Mucosa of descending colon (tissue), 3 donors: ENCODE data around the gene TLL2. TPM values are rescaled to one million over a fixed set of nuclear protein-coding genes. Genes with fewer than 3 reads are reported as not detected.
A peak's percentile ranks its signal among the peaks of the same experiment; 100 is the strongest.

Experiments
- ATAC-seq: fragments of 200-7000 bp; cut with Tn5 transposase; one replicate; pipeline ENCODE4 v1.9.1; 2020; ENCODE audit warnings: mild to moderate bottlenecking, moderate library complexity
- DNase-seq, 3 donors: peaks; one replicate each; pipeline ENCODE4 v3.0.0-alpha.2; 2020
- H3K36me3 ChIP-seq: fragments of 200-600 bp; one replicate; pipeline ENCODE4 v1.8.0; 2021; ENCODE audit warnings: low read depth, mild to moderate bottlenecking
- H3K4me1 ChIP-seq: fragments of 200-600 bp; one replicate; pipeline ENCODE4 v1.8.0; 2021; ENCODE audit warnings: low read depth, mild to moderate bottlenecking
- H3K4me3 ChIP-seq: fragments of 200-600 bp; one replicate; pipeline ENCODE4 v1.8.0; 2021; ENCODE audit warnings: mild to moderate bottlenecking
- H3K9me3 ChIP-seq: fragments of 200-600 bp; one replicate; pipeline ENCODE4 v1.8.0; 2021; ENCODE audit warnings: mild to moderate bottlenecking
- CTCF ChIP-seq: fragments of 200-600 bp; IDR thresholded peaks from one replicate; pipeline ENCODE4 v1.8.0; 2022; ENCODE audit warnings: antibody characterized with exemption, mild to moderate bottlenecking
- intact Hi-C, 2 donors: fragments of 100-400 bp; cut with DNase I in 1 of 2; cut with micrococcal nuclease in 1 of 2; formaldehyde crosslinking; loops; one replicate each; pipeline versions ENCODE4 v1.11.0 to v1.11.1; 2022; cut with DNase I, micrococcal nuclease
- long read RNA-seq, 2 donors: library from polyadenylated mRNA; unstranded; transcript quantifications; one replicate each; pipeline ENCODE4 v2.0.0, GENCODE V29; 2019 to 2021
- total RNA-seq, 3 donors: library from RNA; stranded (reverse); fragmentation: NEBNext Ultra II Directional in 2 of 3; extraction: Animal tissue kit (Norgen Biotek cat#: 25700) in 2 of 3; gene quantifications; one replicate each; pipeline versions ENCODE4 v1.2.1 to v1.2.4, GENCODE V29; 2021 to 2023
- donor health status: DM: no; HTN: no; CAD: no; lungs with moderate emphysema.
- donor health status: DM: no; HTN: no; CAD: no.
- donor health status: DM: no; HTN: yes; CAD: no.

Gene TLL2
- under 1 TPM; 0.17 to 0.70 (median 0.65) TPM for total RNA-seq
- long read RNA-seq, donor 1, result 0 reads
- long read RNA-seq, donor 2, result 0 reads

DNA sequence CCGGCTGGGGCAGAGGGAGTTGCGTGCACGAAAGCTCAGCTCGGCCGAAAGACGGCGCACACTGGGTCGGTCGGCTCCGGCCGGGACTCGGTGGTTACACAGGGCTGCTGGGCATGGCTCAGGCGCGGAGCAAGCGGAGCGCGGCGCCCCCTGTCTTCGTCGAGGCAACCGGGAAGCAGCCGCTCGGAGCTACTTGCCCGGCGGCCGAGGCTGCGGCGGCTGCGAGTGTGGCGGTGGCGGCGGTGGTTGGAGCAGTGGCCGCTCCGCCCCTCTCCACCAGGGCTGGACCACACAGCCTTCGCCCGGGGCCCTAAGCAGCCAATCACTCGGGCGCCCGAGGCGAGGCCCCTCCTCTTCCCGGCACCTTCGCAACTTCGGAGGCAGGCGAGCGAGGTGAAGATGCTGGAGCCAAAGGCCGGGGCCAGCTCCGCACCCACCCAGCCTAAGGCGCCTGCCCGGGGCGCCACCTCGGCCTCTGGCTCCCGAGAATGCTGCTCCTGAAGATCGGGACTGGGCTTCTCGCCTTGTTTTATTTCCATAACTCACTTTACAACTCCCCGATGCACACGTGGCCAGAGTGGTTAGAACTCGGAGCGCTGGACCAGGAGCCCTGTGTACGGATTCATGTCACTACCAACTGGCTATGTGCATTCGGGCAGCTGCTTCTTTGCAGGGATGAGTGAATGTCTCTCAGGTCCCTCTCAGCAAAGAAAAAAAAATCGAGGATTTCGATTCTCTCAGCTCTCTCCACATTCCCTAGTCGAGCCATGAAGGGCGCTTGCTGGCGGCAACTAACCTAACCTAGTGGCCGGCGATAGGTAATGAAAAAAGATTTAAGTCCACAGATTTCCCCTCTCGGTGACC is at the start of gene TLL2:
TSS of gene TLL2 (minus strand) at position 229 of the 864 bp plus-strand sequence. CDS start 241 bp downstream, outside the sequence.
- peak; percentile 95 for ATAC-seq
- peak; percentile 69 for TF ChIP-seq CTCF
- Histone ChIP-seq H3K36me3 (no peaks in the 10 kb centered on the region), H3K4me1 (peaks cover 24% of the 10 kb centered on the region), H3K4me3 (no peak within 1 kb of the TSS), H3K9me3 (no peaks in the 10 kb centered on the region)
- DNase-seq, result peak; percentile 83 to 91 (median 90)
- intact Hi-C loops, result loop anchor here (5.0 kb wide), 1 partner anchor 117 kb away; no protein-coding TSS in a partner anchor

GRCh38 chr10:96560966-96561887 is 47.5 kb upstream of the TLL2 start:
- intact Hi-C loops, result no loop called here
- H3K36me3 ChIP-seq, result no peaks in the 10 kb centered on the region
- peaks cover 6% of the 10 kb centered on the region for H3K4me1 ChIP-seq
- no peak overlapping the region for H3K4me3 ChIP-seq
- ATAC-seq (peak; percentile 80), DNase-seq (no peak)
- TF ChIP-seq CTCF, result no peak
- H3K9me3 ChIP-seq, result no peaks in the 10 kb centered on the region

DNA sequence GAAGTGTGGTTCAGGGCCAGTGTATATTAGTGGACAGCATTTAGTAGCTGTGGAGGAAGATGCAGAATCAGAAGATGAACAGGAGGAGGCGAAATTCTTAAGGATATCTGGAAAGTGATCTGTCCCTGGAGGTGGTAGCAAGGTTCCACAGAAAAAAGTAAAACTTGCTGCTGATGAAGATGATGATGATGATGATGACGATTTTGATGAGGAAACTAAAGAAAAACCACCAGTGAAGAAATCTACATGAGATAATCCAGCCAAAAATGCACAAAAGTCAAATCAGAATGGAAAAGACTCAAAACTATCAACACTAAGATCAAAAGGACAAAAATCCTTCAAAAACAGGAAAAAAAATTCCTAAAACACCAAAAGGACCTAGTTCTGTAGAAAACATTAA is 46.8 kb upstream of the TLL2 start:
- ATAC-seq (no peak), DNase-seq (no peak)
- intact Hi-C loops, result no loop called here
- no peak for TF ChIP-seq CTCF
- Histone ChIP-seq H3K4me1 (peaks cover 6% of the 10 kb centered on the region), H3K4me3 (no peak overlapping the region), H3K9me3 (no peaks in the 10 kb centered on the region), H3K36me3 (no peaks in the 10 kb centered on the region)

GRCh38 chr10:96556003-96556402 is 42.3 kb upstream of the TLL2 start:
- no peaks in the 10 kb centered on the region for H3K9me3 ChIP-seq
- H3K36me3 ChIP-seq, result no peaks in the 10 kb centered on the region

More at GRCh38 chr10:96556003-96556402, 42.3 kb upstream of the TLL2 start:
- intact Hi-C loops, result no loop called here
- no peak overlapping the region for H3K4me3 ChIP-seq
- peaks cover 6% of the 10 kb centered on the region for H3K4me1 ChIP-seq
- no peak for TF ChIP-seq CTCF
- ATAC-seq, result no peak
- DNase-seq, result no peak
